Activated CD8-positive, alpha-beta T cell treated with anti-CD3 and anti-CD28 coated beads for 36 hours (primary cell): ENCODE data around the gene SYCP3. TPM values are rescaled to one million over a fixed set of nuclear protein-coding genes. Genes with fewer than 3 reads are reported as not detected.
A peak's percentile ranks its signal among the peaks of the same experiment; 100 is the strongest.

Source experiments
- ATAC-seq: fragments of 200-7000 bp; cut with Tn5 transposase; one replicate; pipeline ENCODE4 v1.10.0; 2021; ENCODE audit warnings: mild to moderate bottlenecking, moderate library complexity
- CTCF ChIA-PET: fragments of 350-600 bp; sonication (Branson Sonifier 250); formaldehyde crosslinking; loops from one replicate; lab custom pipeline; 2021; ENCODE audit warnings: antibody characterized with exemption; lab: Charles Lee
- POLR2A ChIA-PET: fragments of 350-600 bp; sonication (Branson Sonifier 250); formaldehyde crosslinking; loops from one replicate; lab custom pipeline; 2021; ENCODE audit warnings: antibody characterized with exemption; lab: Charles Lee
- DNase-seq: peaks from one replicate; pipeline ENCODE4 v3.0.0-alpha.2; 2020
- H3K27ac Mint-ChIP-seq: one replicate; pipeline ENCODE4 v1.8.0; 2021; ENCODE audit warnings: mild to moderate bottlenecking, mixed read lengths
- H3K27me3 Mint-ChIP-seq: one replicate; pipeline ENCODE4 v1.8.0; 2021; ENCODE audit warnings: mixed read lengths
- H3K36me3 Mint-ChIP-seq: one replicate; pipeline ENCODE4 v1.8.0; 2021; ENCODE audit warnings: low read depth, mixed read lengths
- H3K4me1 Mint-ChIP-seq: one replicate; pipeline ENCODE4 v1.8.0; 2021; ENCODE audit warnings: low read depth, mixed read lengths
- H3K4me3 Mint-ChIP-seq: one replicate; pipeline ENCODE4 v1.8.0; 2021; ENCODE audit warnings: mild to moderate bottlenecking, moderate library complexity, mixed read lengths
- H3K9me3 Mint-ChIP-seq: one replicate; pipeline ENCODE4 v1.8.0; 2021; ENCODE audit warnings: mixed read lengths
- CTCF ChIP-seq: fragments of 200-600 bp; IDR thresholded peaks from one replicate; pipeline ENCODE4 v1.8.0; 2022; ENCODE audit warnings: antibody characterized with exemption, mild to moderate bottlenecking
- intact Hi-C: fragments of 100-400 bp; cut with micrococcal nuclease; formaldehyde crosslinking; loops from one replicate; pipeline ENCODE4 v1.10.0; 2022
- total RNA-seq, 2 experiments: library from RNA; stranded (reverse); gene quantifications; one replicate each; pipeline ENCODE4 v1.2.3, GENCODE V29; 2021

SYCP3 gene
- total RNA-seq, 2 experiments from 2014 or later: 0.09 to 0.36 TPM

- peak overlapping the region; percentile 90 for H3K27ac Mint-ChIP-seq
- peaks cover 40% of the 10 kb centered on the region for H3K36me3 Mint-ChIP-seq
- peak; percentile 77 for ATAC-seq
- H3K4me1 Mint-ChIP-seq: peaks cover 25% of the 10 kb centered on the region
- intact Hi-C loops: no loop called here
- peak overlapping the region; percentile 1 for H3K4me3 Mint-ChIP-seq
- CTCF ChIA-PET: interaction anchor here (1.1 to 7.8 kb wide), 4 partner anchors 8 to 57 kb away, joined by 3 to 104 read pairs (median 22); partner anchors contain the start of gene GNPTAB
- H3K9me3 Mint-ChIP-seq: no peaks in the 10 kb centered on the region
- no peak for TF ChIP-seq CTCF
- peak; percentile 55 for DNase-seq
- POLR2A ChIA-PET: interaction anchor here (0.6 to 3.5 kb wide), 3 partner anchors 44 to 101 kb away, joined by 5 to 16 read pairs (median 6); partner anchors contain the start of gene GNPTAB
- H3K27me3 Mint-ChIP-seq: no peaks in the 10 kb centered on the region
These were observed 43.0 kb upstream of the SYCP3 start for GRCh38 chr12:101782273-101782731.

- ATAC-seq: peak; percentile 51
- H3K27me3 Mint-ChIP-seq: no peaks in the 10 kb centered on the region
- peak overlapping the region; percentile 73 for H3K27ac Mint-ChIP-seq
- no peak overlapping the region for H3K4me3 Mint-ChIP-seq
- POLR2A ChIA-PET: interaction anchor here (0.6 to 3.5 kb wide), 3 partner anchors 45 to 100 kb away, joined by 5 to 16 read pairs (median 6); partner anchors contain the start of gene GNPTAB
- peaks cover 39% of the 10 kb centered on the region for H3K36me3 Mint-ChIP-seq
- intact Hi-C loops: no loop called here
- H3K4me1 Mint-ChIP-seq: peaks cover 25% of the 10 kb centered on the region
- DNase-seq: no peak
- no peaks in the 10 kb centered on the region for H3K9me3 Mint-ChIP-seq
- no peak for TF ChIP-seq CTCF
- CTCF ChIA-PET: interaction anchor here (1.1 to 7.8 kb wide), 7 partner anchors 8 to 57 kb away, joined by 3 to 104 read pairs (median 11); partner anchors contain the start of gene GNPTAB
These were observed 42.6 kb upstream of the SYCP3 start for GRCh38 chr12:101781834-101782233.

- DNase-seq (no peak), ATAC-seq (no peak)
- no peak for TF ChIP-seq CTCF
- Mint-ChIP-seq H3K27ac (peak overlapping the region; percentile 73), H3K36me3 (peaks cover 40% of the 10 kb centered on the region), H3K4me3 (no peak overlapping the region), H3K4me1 (peaks cover 25% of the 10 kb centered on the region), H3K9me3 (no peaks in the 10 kb centered on the region), H3K27me3 (no peaks in the 10 kb centered on the region)
- POLR2A ChIA-PET: interaction anchor here (0.8 to 3.5 kb wide), 3 partner anchors 46 to 373 kb away, joined by 4 to 16 read pairs (median 5); partner anchors contain the start of genes ARL1 and GNPTAB
- intact Hi-C loops: no loop called here
- CTCF ChIA-PET: interaction anchor here (1.3 to 7.8 kb wide), 7 partner anchors 10 to 59 kb away, joined by 4 to 104 read pairs (median 14); partner anchors contain the start of gene GNPTAB
These were observed 41.3 kb upstream of the SYCP3 start for GRCh38 chr12:101780599-101780998.

GRCh38 chr12:101779626-101780025, 40.4 kb upstream of the SYCP3 start:
- POLR2A ChIA-PET: interaction anchor here (0.6 to 3.5 kb wide), 2 partner anchors 40 to 50 kb away, joined by 3 to 16 read pairs; partner anchors contain the start of genes GNPTAB and SYCP3
- peaks cover 36% of the 10 kb centered on the region for H3K36me3 Mint-ChIP-seq

More at GRCh38 chr12:101779626-101780025, 40.4 kb upstream of the SYCP3 start:
- H3K9me3 Mint-ChIP-seq: no peaks in the 10 kb centered on the region
- intact Hi-C loops: no loop called here
- CTCF ChIA-PET: interaction anchor here (1.1 to 7.8 kb wide), 9 partner anchors 11 to 289 kb away, joined by 3 to 104 read pairs (median 11); partner anchors contain the start of gene GNPTAB
- DNase-seq (no peak), ATAC-seq (no peak)
- peak overlapping the region; percentile 6 for H3K27ac Mint-ChIP-seq
- H3K27me3 Mint-ChIP-seq: no peaks in the 10 kb centered on the region
- H3K4me1 Mint-ChIP-seq: peaks cover 25% of the 10 kb centered on the region
- TF ChIP-seq CTCF: no peak
- H3K4me3 Mint-ChIP-seq: no peak overlapping the region
